ENCODE results near the gene LMNTD2. TPM values are rescaled to one million over a fixed set of nuclear protein-coding genes. Genes with fewer than 3 reads are reported as not detected.

Gene LMNTD2
- total RNA-seq, 1 donor from 2014 or later: 0.87 TPM

DNA sequence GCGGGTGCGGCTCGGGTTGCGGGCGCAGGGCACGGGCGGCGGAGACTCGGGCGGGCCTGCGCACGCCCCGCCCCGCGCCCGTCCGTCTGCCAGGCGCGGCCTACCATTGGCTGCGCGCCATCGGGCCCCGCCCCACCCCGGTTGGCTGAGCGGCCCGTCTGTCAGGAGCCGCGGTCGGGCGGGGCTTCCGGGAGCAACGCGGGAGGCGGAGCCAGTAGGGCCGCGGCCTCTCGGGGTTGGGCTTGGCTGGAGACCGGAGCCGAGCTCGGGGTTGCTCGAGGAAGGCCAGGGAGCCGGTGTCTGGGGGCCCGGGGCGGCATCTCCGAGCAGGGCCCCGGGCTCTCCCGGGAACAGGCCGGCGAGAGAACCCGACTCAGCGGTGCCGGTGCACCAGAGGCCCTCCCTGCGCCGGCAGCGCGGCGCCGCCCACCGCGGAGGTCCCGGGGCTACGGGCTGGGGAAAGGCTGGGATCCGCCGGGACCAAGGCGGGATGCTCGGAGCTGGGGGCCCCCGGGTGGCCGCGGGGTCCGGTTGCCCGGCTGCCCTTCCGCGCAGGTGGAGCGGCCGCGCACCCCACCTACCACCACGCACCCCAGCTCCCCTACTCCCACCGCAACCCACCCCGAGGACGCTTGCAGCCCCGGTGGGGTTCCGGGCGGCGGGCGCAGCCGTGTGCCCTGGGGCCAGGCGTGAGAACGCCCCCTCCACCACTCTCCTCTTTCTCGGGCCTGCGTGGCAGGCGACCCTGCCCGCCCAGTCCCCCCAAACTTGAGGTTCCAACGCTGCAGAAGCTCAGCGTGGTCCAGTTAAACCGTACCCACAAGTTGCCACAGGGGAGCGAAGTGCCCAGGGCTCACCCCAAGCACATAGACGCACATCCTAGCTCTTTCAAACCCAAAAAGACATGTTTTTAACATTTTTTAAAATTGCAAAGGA, 24.8 kb downstream of the LMNTD2 start, which contains the start of gene HRAS:
Gene HRAS (minus strand): TSS at position 58 of the 936 bp plus-strand sequence.
- DNase-seq (ENCODE audit: low spot score): peak; percentile 98

DNA sequence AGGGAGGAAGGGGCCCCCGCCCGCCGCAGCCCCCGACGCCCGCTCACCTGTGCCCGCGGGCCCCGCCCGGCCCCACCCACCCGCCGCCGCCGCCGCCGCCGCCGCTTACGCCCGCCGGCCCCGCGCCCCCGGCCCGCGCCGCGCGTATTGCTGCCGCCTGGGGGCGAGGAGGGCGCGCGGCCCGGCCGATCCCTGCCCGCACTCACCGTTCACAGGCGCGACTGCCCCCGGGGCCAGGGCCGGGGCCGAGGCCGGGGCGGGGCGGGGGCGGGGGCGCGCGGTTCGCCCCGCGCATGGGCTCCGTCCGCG, 25.4 kb downstream of the LMNTD2 start:
- no peak for DNase-seq (ENCODE audit: low spot score)

DNA sequence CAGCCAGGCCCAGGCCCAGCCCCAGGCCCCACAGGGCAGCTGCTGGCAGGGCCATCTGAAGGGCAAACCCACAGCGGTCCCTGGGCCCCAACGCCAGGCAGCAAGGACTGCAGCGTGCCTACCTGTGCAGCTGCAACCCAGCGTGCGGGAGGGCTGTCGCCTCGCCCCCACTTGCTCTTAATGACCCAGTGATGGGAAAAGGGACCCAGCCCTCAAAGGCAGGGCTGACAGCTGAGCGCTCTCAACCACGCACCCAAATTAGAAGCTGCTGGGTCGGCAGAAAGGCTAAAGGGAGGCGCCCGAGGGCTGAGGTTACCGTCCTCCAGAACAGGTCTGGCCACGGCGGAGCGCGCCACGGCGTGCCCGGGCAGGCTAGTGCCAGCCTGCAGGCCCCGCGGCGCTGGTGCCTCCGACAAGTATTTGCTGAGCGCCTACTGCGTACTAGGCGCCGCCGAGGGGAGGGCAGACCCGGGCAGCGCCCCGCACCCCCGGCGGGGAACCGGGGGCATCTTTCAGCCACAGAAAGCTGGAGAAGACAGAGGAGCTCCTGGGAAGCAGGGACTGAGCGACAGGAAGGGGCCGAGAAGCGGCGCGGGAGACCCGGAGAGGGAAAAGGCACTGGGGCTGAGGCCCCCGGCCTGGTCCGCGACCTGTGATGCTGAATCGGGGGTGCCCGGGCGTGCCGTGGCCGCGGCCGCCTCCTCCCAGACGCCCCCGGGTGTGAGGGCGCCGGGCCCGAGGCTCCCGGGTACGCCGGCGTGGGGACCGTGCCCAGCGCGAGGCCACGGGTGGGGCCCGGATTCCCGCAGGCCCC, 25.9 kb downstream of the LMNTD2 start:
- DNase-seq (ENCODE audit: low spot score): no peak

DNA sequence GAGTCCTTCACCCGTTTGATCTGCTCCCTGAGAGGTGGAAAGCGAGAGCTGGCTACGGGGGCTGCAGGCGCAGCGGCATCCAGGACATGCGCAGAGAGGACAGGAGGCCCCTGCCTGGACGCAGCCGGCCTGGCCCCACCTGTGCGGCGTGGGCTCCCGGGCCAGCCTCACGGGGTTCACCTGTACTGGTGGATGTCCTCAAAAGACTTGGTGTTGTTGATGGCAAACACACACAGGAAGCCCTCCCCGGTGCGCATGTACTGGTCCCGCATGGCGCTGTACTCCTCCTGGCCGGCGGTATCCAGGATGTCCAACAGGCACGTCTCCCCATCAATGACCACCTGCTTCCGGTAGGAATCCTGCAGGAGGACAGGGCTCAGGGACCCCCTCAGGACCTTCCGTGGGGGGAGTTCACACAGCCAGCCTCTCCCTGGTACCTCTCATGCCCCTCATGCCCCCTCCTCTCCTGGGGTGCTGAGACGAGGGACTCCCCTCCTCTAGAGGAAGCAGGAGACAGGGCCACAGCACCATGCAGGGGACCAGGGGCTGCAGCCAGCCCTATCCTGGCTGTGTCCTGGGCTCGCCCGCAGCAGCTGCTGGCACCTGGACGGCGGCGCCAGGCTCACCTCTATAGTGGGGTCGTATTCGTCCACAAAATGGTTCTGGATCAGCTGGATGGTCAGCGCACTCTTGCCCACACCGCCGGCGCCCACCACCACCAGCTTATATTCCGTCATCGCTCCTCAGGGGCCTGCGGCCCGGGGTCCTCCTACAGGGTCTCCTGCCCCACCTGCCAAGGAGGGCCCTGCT, 26.7 kb downstream of the LMNTD2 start:
- no peak for DNase-seq (ENCODE audit: low spot score)

DNA sequence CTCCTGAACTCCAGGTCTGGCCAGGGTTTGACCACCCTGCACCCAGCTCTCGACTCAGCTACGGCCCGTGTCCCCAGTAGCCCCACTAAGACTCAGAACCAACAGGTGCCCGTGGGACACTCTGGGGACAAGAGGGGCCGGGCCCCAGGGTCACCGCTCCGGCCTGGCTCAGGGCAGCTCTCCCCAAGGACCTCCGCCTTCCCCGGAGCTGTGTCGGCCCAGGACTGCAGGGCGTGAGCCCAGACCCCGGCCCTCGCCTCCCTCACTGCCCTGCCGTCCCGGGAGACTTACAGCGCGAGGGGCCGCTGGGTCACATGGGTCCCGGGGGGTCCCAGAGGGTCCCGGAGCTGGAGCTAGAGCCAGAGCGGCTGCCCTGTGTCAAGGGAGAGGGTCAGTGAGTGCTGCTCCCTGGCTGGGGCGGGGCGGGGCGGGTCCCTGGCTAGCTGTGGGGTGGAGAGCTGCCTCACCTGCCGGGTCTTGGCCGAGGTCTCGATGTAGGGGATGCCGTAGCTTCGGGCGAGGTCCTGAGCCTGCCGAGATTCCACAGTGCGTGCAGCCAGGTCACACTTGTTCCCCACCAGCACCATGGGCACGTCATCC, 27.5 kb downstream of the LMNTD2 start:
- DNase-seq (ENCODE audit: low spot score): no peak

DNA sequence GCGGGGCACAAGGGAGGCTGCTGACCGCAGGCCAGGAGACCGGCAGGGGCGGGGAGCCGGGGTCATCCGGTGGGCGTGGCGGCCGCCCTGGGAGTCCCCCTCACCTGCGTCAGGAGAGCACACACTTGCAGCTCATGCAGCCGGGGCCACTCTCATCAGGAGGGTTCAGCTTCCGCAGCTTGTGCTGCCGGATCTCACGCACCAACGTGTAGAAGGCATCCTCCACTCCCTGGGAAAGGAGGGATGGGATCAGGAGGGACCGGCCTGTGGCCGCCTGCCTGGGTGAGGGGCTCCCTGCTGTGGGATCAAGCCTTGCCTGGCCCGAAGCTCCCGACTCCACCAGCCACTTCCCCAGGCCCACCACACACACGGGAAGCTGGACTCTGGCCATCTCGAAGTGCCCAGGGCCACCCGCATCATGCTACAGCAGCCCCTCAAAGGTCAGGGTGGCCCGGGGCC, 28.0 kb downstream of the LMNTD2 start:
- DNase-seq (ENCODE audit: low spot score): no peak

DNA sequence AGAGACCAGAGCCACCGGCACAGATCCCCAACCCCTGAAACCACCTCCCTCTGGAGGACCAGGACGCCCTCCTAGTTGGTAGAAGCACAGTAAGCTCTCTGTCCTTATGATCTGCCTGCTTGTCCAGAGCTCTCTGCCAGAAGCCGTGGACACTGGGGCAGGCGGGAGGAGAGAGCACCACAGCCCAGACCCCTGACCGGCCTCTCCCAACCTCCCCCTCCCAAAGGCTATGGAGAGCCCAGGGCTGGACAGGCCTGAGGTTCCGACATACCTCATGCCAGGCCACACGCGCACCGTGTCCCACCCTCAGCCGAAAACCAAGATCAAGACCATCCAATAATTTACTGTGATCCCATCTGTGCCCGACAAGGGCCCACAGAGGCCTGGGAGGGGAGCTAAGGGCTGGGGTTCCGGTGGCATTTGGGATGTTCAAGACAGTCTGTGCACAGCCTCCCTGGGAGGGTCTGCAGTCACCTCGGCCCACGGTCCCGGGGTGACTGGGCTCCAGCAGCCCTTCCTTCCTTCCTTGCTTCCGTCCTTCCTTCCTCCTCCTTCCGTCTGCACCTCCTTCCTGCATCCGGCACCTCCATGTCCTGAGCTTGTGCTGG, 28.5 kb downstream of the LMNTD2 start:
- DNase-seq (ENCODE audit: low spot score): no peak

DNA sequence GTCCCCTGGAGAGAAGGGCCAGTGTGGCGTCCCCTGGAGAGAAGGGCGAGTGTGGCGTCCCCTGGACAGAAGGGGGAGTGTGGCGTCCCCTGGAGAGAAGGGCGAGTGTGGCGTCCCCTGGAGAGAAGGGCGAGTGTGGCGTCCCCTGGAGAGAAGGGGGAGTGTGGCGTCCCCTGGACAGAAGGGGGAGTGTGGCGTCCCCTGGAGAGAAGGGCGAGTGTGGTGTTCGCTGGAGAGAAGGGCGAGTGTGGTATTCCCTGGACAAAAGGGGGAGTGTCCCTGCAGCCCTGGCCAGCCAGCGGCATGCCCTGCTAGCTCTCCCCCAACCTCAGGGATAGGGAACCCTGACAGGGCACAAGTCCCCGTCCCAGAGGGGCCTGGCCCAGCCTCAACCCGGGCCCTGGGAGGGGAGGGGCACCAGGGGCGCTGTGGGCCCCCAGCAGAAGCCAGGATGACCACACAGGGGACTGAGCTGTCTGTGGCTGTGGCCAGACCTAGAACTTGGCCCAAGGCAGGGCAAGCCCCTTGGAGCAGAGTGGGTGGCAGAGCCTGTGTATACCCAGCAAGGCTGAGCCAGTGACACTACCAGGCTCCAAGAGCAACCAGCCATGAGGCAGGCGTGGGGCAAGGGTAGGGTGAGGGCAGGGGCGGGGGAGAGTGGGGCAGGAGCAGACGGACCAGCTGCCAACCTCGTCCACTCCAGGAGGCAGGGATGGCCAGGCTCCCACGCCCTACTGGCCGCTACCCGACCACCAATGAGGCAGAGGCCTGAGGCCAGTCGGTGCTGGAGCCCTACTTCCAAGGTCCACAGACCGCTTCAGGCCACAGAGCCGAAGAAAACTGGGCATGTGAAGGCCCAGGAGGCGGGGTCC, 29.3 kb downstream of the LMNTD2 start:
- DNase-seq (ENCODE audit: low spot score): no peak

DNA sequence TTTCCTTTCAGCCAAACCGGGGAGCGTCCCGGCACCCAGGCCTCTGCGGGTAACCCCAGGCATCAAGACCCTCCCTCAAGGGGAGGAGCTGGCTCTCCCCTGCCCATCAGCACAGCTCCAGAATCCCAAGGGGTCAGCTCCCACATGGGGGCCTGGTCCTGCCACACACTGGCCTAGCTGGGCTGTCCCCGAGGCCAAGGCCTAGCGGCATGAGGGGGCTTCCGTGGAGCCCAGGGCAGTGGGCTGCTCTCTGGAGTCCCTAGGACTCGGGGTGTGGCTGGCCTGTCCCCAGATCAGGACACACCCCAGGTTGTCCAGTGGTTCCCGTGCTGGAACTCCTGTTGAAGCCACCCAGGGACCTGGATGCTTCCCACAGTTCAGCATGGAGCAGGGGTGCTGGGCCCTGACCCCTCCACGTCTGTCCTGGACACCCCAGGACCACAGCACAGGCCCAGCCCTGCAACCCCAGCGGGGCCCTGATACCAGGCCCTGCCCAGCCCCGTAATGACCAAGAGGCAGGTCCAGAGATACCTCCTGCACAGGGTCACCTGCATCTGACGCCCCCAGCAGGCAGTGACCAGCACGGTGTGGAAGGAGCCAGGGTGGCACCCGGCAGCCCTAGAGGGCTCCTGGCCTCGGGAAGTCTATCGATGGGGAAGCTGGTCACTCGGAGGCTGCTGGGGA, 30.7 kb downstream of the LMNTD2 start:
- DNase-seq (ENCODE audit: low spot score): no peak

DNA sequence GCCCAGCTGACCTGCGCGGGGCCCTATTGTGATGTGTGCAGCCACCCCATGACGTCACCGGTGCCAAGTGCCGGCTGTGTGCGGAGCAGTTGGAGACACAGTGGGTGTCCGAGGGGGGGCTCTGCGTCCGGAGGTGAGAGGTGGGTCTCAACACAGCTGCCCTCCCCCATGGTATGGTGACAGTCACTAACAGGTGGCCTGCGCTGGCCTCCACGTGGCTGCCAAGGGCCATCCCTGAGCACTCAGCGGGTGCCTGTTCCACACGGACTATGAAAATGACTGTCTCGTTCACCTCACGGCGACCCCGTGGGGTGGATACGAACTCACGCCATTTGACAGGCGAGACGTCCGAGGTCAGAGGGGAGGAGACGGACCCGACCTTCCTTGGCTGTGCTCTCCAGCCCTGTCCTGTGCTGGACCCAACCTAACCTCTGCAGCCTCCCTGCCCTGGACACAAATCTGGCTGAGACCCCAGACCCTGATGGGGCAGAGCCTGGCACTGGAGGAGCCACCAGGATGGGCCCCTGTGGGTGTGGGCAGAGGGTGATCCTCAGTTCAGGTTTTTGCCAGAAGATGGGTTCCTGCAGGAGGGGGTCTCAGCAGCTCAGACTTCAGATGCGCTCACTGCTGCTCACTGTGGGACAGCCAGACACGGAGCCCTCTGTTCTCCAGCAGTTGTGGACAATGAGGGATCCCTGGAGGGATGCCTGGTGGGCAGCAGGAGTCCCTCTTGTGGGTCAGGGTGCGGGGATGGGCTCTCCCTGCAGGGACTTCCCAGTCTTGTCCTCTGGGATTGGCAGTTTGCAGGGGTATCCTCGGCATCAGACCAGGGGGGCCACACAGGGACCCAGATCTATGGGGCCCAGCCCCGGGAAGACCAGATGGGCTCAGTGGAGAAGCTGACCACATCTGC, 31.5 kb downstream of the LMNTD2 start:
- DNase-seq (ENCODE audit: low spot score): no peak

DNA sequence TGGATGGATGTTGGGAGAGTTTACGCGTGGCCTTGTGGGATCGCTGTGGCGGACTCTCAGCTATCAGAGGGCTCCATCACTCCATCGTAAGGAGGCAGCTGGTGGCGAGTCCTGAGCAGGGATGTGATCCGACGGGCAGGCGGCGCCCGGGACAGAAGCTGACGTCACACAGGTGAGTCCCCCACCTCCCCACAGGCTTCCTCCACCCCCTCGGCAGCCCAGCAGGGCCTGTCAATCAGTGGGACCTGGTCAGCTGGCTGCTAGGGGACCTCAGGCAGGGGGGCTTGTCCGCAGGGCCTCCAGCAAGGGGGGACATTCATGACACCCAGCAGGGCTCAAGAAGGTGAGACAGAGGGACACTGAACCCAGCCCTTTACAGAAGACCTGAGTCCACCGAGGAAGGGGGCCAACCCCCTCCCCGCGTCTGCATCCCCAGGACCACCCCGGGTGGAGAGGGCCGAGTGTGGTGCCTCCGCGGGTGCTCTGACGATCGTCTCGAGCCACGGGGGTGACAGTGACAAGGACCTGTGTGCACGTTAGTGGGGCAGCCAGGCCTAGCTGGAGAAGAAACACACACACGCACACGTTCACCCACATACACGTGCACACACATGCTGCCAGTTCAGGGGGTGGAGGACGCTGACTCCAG, 32.2 kb downstream of the LMNTD2 start:
- no peak for DNase-seq (ENCODE audit: low spot score)

DNA sequence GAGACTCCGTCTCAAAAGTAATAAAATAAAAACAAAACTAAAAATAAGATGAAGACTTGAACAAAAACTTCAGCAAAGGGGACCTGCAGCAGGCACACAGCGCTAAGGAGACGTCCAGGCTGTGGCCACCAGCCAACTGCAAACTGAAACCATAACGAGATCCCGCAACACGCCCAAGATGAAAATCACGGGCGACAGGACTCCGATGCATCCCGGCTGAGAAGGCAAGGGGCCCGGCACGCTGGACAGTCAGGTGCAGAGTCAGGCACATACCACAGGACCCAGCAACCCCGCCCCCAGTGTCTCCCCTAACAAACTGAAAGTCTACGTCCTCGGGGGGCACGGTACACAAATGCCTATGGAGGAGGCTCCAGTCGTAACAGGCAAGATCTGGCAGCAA, 34.3 kb downstream of the LMNTD2 start:
- DNase-seq (ENCODE audit: low spot score): no peak

DNA sequence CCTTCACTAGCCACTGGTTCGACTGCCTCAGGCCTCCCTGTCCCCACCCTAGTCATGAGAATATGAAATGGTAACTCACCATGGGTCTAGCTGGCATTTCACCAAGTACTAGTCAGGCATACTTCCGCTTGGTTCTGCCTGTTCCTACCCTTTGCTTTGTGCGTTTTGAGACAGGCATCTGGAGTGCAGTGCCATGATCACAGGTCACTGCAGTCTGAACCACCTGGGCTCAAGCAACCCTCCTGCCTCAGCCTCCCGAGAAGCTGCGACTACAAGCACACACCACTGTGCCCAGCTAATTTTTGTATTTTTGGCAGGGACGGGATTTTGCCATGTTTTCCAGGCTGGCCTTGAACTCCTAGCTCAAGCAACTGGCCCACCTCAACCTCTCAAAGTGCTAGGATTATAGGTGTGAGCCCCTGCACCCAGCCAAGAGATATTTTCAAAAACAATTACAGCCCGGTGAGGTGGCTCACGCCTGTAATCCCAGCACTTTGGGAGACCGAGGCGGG, 39.3 kb downstream of the LMNTD2 start:
- DNase-seq (ENCODE audit: low spot score): no peak

DNA sequence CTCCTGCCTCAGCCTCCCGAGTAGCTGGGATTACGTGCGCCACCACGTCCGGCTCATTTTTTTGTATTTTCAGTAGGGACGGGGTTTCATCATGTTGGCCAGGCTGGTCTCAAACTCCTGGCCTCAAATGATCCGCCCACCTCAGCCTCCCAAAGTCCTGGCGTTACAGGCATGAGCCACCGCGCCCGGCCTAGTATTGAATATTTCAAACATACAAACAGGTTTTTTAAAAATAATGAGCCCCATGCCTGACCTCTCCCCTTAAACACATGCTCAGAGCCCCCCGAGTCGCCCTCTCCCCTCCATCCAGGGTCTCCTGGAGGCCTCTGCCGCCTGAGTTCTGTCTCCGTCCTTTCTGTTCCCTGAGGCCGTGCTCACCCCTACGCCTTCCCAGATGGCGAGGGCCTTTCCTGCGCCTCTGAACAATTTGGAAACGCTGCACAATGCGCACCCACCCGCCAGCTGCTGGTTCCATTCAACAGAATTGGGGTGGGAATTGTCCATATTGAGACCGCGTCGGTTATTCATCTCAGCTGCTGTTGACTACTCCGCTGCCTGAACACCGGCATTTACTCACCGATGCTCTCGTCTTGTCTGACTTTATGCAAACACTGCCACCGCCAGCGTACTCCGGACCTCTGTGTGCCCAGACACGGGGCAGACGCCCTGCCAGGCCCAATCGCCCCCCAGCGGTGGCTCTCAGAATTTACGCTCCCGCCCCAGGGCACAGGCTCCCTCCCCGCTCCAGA, 39.9 kb downstream of the LMNTD2 start:
- DNase-seq (ENCODE audit: low spot score): no peak

DNA sequence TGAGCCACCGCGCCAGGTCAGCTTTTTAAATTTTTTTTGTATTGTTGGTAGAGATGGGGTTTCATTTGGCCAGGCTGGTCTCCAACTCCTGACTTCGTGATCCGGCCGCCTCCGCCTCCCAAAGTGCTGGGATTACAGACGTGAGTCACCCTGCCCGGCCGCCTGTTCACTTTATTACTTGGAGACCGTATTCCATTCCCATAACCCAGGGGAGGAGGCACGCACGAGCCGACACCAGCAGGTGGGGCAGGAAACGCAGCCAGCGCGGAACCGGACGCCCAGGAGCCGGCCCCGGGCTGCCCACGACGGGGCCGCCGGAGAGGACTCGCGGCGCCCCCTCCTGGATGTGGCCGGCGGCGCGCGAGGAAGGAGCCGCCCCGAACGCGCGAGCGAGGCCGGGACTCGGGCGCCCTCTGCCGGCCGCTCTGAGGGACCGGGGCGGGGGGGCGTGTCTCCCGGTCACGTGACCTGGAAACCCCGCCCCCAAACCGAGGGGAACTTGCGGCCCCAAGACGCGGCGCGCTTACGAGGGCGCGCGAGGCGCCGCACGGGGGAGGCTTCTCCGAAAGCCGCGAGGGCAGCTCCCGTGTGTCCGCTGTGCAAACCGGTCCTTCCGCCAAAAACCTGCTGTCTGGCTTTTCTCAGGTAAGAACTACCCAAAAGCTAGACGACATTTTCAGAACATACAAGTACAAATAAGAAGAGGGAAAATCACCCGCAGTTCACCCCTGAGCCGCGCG, 41.9 kb downstream of the LMNTD2 start:
- DNase-seq (ENCODE audit: low spot score): peak; percentile 96
